Epithelial cell of proximal tubule (primary cell): ENCODE measurements around the gene ADGRB3. TPM values are rescaled to one million over a fixed set of nuclear protein-coding genes. Genes with fewer than 3 reads are reported as not detected.

ENCODE experiments used
- DNase-seq: peaks from one replicate; pipeline ENCODE4 v3.0.0-alpha.2; 2011; ENCODE audit warnings: low read depth
- H3K4me3 ChIP-seq: 2 replicates; pipeline ENCODE4 v1.5.1; 2011; ENCODE audit warnings: low read depth, mild to moderate bottlenecking, low read length
- total RNA-seq: library from RNA; depleted of rRNA; stranded (reverse); fragments of >200 nt; gene quantifications from 2 replicates; pipeline ENCODE4 v1.2.3, GENCODE V29; 2015
- TF ChIP-seq, protein P1 (sequence below): conservative IDR thresholded peaks from 2 replicates; pipeline ENCODE4 v1.5.1; 2012; ENCODE audit warnings: low read depth, mild to moderate bottlenecking, low read length

Gene ADGRB3
- total RNA-seq, 1 donor from 2014 or later, result 4.7 TPM

DNA sequence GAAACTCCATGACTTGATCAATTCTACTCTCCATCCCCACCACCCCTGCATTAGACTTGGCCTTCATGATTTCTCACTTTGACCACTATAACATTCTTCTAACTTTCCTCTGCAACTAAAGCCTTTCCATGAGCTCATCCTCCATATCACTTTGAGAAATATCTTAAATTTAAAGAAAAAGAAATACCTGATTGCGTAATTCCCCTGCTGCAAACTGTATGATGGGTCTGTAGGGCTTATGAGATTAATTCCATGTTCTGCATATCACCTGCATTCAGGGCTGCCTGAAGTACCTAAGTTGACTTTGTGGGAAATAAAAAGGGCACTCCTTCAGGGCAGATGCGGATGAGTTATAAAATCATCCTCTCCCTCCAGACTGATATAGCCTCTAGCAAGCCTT lies 611.9 kb downstream of the ADGRB3 start:
- TF ChIP-seq, protein P1, sequence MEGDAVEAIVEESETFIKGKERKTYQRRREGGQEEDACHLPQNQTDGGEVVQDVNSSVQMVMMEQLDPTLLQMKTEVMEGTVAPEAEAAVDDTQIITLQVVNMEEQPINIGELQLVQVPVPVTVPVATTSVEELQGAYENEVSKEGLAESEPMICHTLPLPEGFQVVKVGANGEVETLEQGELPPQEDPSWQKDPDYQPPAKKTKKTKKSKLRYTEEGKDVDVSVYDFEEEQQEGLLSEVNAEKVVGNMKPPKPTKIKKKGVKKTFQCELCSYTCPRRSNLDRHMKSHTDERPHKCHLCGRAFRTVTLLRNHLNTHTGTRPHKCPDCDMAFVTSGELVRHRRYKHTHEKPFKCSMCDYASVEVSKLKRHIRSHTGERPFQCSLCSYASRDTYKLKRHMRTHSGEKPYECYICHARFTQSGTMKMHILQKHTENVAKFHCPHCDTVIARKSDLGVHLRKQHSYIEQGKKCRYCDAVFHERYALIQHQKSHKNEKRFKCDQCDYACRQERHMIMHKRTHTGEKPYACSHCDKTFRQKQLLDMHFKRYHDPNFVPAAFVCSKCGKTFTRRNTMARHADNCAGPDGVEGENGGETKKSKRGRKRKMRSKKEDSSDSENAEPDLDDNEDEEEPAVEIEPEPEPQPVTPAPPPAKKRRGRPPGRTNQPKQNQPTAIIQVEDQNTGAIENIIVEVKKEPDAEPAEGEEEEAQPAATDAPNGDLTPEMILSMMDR, result no peak
- DNase-seq, result no peak
- H3K4me3 ChIP-seq, result no peak overlapping the region

GRCh38 chr6:69261010-69261409 lies 625.9 kb downstream of the ADGRB3 start:
- H3K4me3 ChIP-seq, result no peak overlapping the region
- TF ChIP-seq, protein P1, result no peak
- DNase-seq, result no peak

GRCh38 chr6:69263297-69263696 lies 628.2 kb downstream of the ADGRB3 start:
- DNase-seq, result no peak
- TF ChIP-seq, protein P1, result no peak
- H3K4me3 ChIP-seq, result no peak overlapping the region

DNA sequence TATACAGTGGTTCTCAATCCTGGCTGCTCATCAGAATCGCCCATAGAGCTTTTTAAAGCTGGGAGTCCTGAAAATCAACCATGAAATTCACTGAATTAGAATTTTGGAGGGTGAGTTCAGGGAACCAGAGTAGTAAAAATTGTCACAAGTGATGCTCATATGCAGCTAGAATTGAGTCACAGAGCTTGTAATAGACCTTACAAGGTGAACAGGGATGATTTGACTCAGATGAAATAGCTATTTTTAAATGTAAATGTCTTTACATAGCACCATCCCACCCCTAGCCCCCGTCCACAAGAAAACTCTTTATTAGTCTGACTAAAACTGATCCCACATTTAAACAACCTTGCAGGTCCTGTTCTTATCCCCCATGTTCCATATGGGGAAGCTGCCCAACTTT lies 630.0 kb downstream of the ADGRB3 start:
- no peak overlapping the region for H3K4me3 ChIP-seq
- TF ChIP-seq, protein P1, result no peak
- no peak for DNase-seq

GRCh38 chr6:69265706-69266105 lies 630.6 kb downstream of the ADGRB3 start:
- H3K4me3 ChIP-seq, result no peak overlapping the region
- no peak for DNase-seq
- TF ChIP-seq, protein P1, result no peak

- TF ChIP-seq, protein P1, result no peak
- no peak for DNase-seq
- no peak overlapping the region for H3K4me3 ChIP-seq
Measured at GRCh38 chr6:69276204-69276603, 641.1 kb downstream of the ADGRB3 start.

DNA sequence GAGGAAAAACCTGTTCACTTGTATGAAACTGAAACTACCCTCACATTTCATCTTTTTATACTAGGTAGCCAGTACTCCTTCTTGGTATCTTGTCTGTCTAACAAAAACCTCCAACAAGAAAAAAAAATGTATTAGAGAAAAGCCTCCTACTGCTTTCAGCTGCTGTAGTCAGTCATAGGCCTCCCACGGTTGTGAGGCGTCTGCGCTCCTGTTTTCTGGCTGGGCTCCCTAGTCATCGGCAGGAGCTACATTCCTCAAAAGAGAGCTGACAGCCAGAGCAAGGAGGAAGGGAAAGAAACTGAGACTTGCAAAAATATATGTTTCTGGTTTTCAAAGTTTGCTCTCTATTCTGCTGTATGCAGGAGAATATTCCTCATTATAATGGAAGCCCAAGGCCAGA lies 644.7 kb downstream of the ADGRB3 start:
- TF ChIP-seq, protein P1, result no peak
- no peak overlapping the region for H3K4me3 ChIP-seq
- no peak for DNase-seq
